ENCODE measurements around the gene NCOA3. TPM values are rescaled to one million over a fixed set of nuclear protein-coding genes. Genes with fewer than 3 reads are reported as not detected.

The NCOA3 gene
- total RNA-seq, 1 donor from 2014 or later, result 37.3 TPM

DNA sequence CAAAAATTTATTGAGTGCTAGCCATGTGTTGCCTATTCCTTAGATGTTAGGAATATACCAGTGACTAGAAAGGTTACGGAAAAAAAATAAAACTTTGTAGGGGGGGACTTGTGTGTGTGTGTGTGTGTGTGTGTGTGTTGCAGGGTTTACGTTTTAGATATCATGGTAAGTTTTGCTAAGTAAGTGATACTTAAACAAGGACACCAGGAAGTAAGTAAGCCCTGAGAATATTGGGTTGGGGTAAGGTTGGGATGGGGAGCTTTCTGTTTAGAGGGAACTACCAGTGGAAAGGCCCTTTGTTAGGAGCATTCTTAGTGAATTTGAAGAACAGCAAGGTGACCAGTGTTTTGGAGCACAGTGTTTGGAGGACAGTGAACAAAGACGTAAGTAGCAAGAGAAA lies 30.3 kb downstream of the NCOA3 start:
- no peak for TF ChIP-seq CTCF (conservative IDR thresholded peaks at IDR 0.05)
- Mint-ChIP-seq H3K27me3 (no peaks in the 10 kb centered on the region), H3K9me3 (no peaks in the 10 kb centered on the region), H3K4me1 (ENCODE audit: unreplicated experiment) (peaks cover 12% of the 10 kb centered on the region), H3K27ac (no peak overlapping the region), H3K4me3 (no peak overlapping the region), H3K36me3 (peaks cover 19% of the 10 kb centered on the region)
- no peak for DNase-seq (ENCODE audit: extremely low spot score, unreplicated experiment)

DNA sequence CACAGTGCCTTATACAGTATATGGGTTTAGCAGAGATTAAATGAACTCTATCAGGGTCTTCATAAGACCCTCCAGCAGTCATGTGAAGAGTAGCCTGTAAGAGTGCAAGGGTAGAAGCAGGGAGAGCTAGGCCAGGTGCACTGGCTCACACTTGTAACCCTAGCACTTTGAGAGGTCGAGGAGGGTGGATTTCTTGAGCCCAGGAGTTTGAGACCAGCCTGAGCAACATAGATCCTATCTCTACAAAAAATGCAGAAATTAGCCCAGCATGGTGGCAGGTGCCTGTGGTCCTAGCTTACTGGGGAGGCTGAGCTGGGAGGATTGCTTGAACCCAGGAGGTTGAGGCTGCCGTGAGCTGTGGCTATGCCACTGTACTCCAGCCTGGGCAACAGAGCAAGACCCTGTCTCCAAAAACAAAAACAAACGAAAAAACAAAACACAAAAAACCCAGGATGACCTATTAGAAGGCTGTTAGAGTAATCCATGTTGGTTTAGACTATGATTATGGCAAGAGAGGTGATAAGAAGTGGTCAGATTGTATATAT lies 31.9 kb downstream of the NCOA3 start:
- Mint-ChIP-seq H3K27me3 (no peaks in the 10 kb centered on the region), H3K4me1 (ENCODE audit: unreplicated experiment) (peaks cover 12% of the 10 kb centered on the region), H3K9me3 (no peaks in the 10 kb centered on the region)

DNA sequence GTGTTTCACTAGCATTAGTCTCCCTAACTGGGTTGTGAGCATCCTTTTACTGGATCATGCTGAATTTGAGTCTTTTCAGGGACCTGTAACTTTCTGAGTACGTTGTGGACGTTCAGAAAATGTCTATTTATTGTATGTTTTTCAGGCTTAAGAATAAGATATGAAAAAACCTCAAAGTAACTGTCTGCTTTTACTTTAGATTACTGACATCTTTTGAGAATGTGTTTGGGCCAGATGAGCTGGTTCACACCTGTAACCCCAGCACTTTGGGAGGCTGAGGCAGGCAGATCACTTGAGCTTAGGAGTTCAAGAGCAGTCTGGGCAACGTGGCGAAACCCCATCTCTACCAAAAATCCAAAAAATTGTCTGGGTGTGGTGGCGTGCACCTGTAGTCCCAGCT lies 32.7 kb downstream of the NCOA3 start:
- Mint-ChIP-seq H3K4me1 (ENCODE audit: unreplicated experiment) (peaks cover 12% of the 10 kb centered on the region), H3K36me3 (peaks cover 15% of the 10 kb centered on the region), H3K4me3 (no peak overlapping the region), H3K27me3 (no peaks in the 10 kb centered on the region), H3K27ac (peak overlapping the region; percentile 46), H3K9me3 (no peaks in the 10 kb centered on the region)
- no peak for TF ChIP-seq CTCF (conservative IDR thresholded peaks at IDR 0.05)
- no peak for DNase-seq (ENCODE audit: extremely low spot score, unreplicated experiment)

More for the DNA sequence above, 31.9 kb downstream of the NCOA3 start:
- DNase-seq (ENCODE audit: extremely low spot score, unreplicated experiment), result no peak
- H3K27ac Mint-ChIP-seq, result no peak overlapping the region
- H3K36me3 Mint-ChIP-seq, result peaks cover 15% of the 10 kb centered on the region
- H3K4me3 Mint-ChIP-seq, result no peak overlapping the region
- no peak for TF ChIP-seq CTCF (conservative IDR thresholded peaks at IDR 0.05)

GRCh38 chr20:47535088-47535487 lies 33.4 kb downstream of the NCOA3 start:
- no peak for DNase-seq (ENCODE audit: extremely low spot score, unreplicated experiment)
- no peak overlapping the region for H3K4me3 Mint-ChIP-seq
- H3K27me3 Mint-ChIP-seq, result no peaks in the 10 kb centered on the region
- H3K36me3 Mint-ChIP-seq, result peaks cover 15% of the 10 kb centered on the region
- TF ChIP-seq CTCF (conservative IDR thresholded peaks at IDR 0.05), result peak; percentile 47
- H3K27ac Mint-ChIP-seq, result no peak overlapping the region
- H3K4me1 Mint-ChIP-seq (ENCODE audit: unreplicated experiment), result peaks cover 12% of the 10 kb centered on the region
- H3K9me3 Mint-ChIP-seq, result no peaks in the 10 kb centered on the region

DNA sequence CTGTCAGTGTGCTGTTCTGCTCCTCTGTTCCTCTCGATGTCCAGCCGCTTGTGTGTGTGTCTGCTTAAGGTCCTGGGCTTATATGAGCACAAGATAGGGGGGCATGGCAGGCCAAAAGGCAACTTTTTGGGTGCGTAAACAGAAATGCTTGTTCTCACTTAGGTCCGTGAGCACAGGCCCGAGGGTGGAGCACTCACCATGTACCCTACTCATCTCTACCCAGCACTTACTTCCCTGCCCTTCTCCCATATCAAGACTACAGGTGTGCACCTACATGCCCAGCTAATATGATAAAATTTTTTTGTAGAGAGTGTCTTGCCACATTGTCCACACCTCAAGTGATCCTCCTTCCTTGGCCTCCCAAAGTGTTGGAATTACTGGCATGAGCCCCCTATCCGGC lies 34.3 kb downstream of the NCOA3 start:
- no peaks in the 10 kb centered on the region for H3K27me3 Mint-ChIP-seq
- no peak overlapping the region for H3K4me3 Mint-ChIP-seq
- H3K27ac Mint-ChIP-seq, result no peak overlapping the region
- H3K9me3 Mint-ChIP-seq, result no peaks in the 10 kb centered on the region
- no peak for TF ChIP-seq CTCF (conservative IDR thresholded peaks at IDR 0.05)
- peaks cover 19% of the 10 kb centered on the region for H3K36me3 Mint-ChIP-seq
- DNase-seq (ENCODE audit: extremely low spot score, unreplicated experiment), result no peak
- H3K4me1 Mint-ChIP-seq (ENCODE audit: unreplicated experiment), result peaks cover 20% of the 10 kb centered on the region

Data from type B pancreatic cell (in vitro differentiated cells).